Right lobe of liver (tissue), 4 donors: ENCODE results near the gene AQR.

Experiments
- CTCF ChIP-seq, 4 donors: fragments of 200-600 bp in 3 of 4; fragments of 450-650 bp in 1 of 4; IDR thresholded peaks; one replicate each; pipeline versions ENCODE4 v1.5.1 to v1.8.0; 2016 to 2022; ENCODE audit warnings: antibody characterized with exemption in 4 of 4, mild to moderate bottlenecking in 2 of 4
- POLR2A ChIP-seq: fragments of 450-650 bp; IDR thresholded peaks from one replicate; pipeline ENCODE4 v1.6.1; 2017; ENCODE audit warnings: antibody characterized with exemption, mild to moderate bottlenecking
- donor health status: DM: no; HTN: no; CAD: no.
- donor health status: DM: no; HTN: no; CAD: no.
- donor health status: DM: no; HTN: yes; CAD: no.

DNA sequence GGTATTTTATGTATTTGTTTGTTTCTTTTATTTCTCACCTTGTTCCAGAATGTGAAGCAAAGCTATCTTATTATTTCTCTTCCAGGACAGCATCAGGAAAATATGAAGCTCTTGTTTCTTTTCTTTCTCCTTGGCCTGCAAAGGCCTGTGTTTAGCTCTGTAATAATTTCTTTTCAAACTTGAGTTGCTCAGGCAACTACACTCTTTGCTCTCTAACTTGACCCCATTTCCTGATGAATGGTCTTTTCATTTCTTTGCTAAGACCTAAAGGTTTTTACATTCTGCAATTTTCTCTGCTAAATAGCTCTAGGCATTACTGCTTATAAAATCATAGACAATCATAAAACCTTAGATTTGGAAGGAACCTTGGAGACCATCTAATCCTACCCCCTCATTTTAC is 44.7 kb upstream of the AQR start:
- no peak for TF ChIP-seq CTCF (IDR thresholded peaks at IDR 0.05)
- TF ChIP-seq POLR2A = no peak
